Common myeloid progenitor, CD34-positive (primary cell): ENCODE results near the gene ST7L.

Experiments
- CTCF ChIA-PET: fragments of 350-600 bp; sonication (Branson Sonifier 250); formaldehyde crosslinking; loops from one replicate; lab custom pipeline; 2021; ENCODE audit warnings: antibody characterized with exemption; lab: Charles Lee
- POLR2A ChIA-PET: fragments of 350-600 bp; sonication (Branson Sonifier 250); formaldehyde crosslinking; loops from one replicate; lab custom pipeline; 2021; ENCODE audit warnings: antibody characterized with exemption; lab: Charles Lee
- DNase-seq, 3 donors: peaks; one replicate each; pipeline versions ENCODE4 v3.0.0 to v3.0.0-alpha.2; 2013
- H3K27ac ChIP-seq, 2 experiments: 1 replicate in 1 of 2; 2 replicates in 1 of 2; pipeline ENCODE4 v1.7.0; 2013; ENCODE audit warnings: inconsistent platforms in 2 of 2, low read length in 2 of 2, mild to moderate bottlenecking in 2 of 2, low read depth in 1 of 2, moderate library complexity in 1 of 2; ENCODE audit not compliant: severe bottlenecking in 2 of 2, insufficient read depth in 1 of 2, poor library complexity in 1 of 2
- H3K27me3 ChIP-seq, 5 experiments: replicated peaks in 2 of 5; 1 replicate in 3 of 5; 2 replicates in 2 of 5; pipeline versions ENCODE4 v1.6.1 to v1.7.0; 2013; ENCODE audit warnings: low read length in 4 of 5, mild to moderate bottlenecking in 2 of 5, moderate library complexity in 2 of 5, inconsistent platforms in 1 of 5; ENCODE audit not compliant: insufficient read depth in 5 of 5, control insufficient read depth in 4 of 5
- H3K36me3 ChIP-seq, 4 experiments: 1 replicate in 2 of 4; 2 replicates in 2 of 4; pipeline versions ENCODE4 v1.6.1 to v1.7.0; 2013; ENCODE audit warnings: low read length in 3 of 4, control low read depth in 1 of 4, mild to moderate bottlenecking in 1 of 4; ENCODE audit not compliant: control insufficient read depth in 4 of 4, insufficient read depth in 4 of 4
- H3K4me1 ChIP-seq, 4 experiments: 1 replicate in 3 of 4; 2 replicates in 1 of 4; pipeline versions ENCODE4 v1.6.1 to v1.7.1; 2013; ENCODE audit warnings: low read length in 3 of 4, mild to moderate bottlenecking in 3 of 4, control low read depth in 1 of 4, inconsistent platforms in 1 of 4, moderate library complexity in 1 of 4; ENCODE audit not compliant: control insufficient read depth in 4 of 4, insufficient read depth in 4 of 4; ENCODE audit errors: control extremely low read depth in 1 of 4
- H3K4me3 ChIP-seq, 7 experiments: 1 replicate in 4 of 7; 2 replicates in 3 of 7; pipeline versions ENCODE4 v1.5.1 to v1.7.0; 2013; ENCODE audit warnings: mild to moderate bottlenecking in 7 of 7, low read length in 6 of 7, moderate library complexity in 6 of 7, inconsistent platforms in 2 of 7, low read depth in 2 of 7, control low read depth in 1 of 7; ENCODE audit not compliant: insufficient read depth in 4 of 7, control insufficient read depth in 1 of 7; ENCODE audit errors: extremely low read depth in 1 of 7
- H3K9me3 ChIP-seq, 5 experiments: 1 replicate in 4 of 5; 2 replicates in 1 of 5; pipeline versions ENCODE4 v1.6.1 to v1.7.1; 2013; ENCODE audit warnings: low read length in 4 of 5, mild to moderate bottlenecking in 2 of 5, inconsistent platforms in 1 of 5, low read depth in 1 of 5, moderate library complexity in 1 of 5; ENCODE audit not compliant: control insufficient read depth in 4 of 5, insufficient read depth in 2 of 5; ENCODE audit errors: control extremely low read depth in 1 of 5
- WGBS: methylation state at CpG from one replicate; pipeline ENCODE4 v1.1.5; 2013; ENCODE audit not compliant: insufficient coverage; 5-methylcytosine and 5-hydroxymethylcytosine counted together

ST7L gene

DNA sequence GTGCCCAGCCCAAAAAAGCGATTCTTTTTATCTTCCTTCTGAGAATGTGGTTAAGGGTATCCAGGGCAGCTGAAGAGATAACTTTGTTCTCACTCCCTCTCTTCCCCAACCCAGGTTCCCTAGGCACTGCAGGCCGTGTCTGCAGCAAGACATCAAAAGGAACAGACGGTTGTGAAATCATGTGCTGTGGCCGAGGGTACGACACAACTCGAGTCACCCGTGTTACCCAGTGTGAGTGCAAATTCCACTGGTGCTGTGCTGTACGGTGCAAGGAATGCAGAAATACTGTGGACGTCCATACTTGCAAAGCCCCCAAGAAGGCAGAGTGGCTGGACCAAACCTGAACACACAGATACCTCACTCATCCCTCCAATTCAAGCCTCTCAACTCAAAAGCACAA is 98.8 kb downstream of the ST7L start:
- no peaks in the 10 kb centered on the region for H3K9me3 ChIP-seq
- H3K4me1 ChIP-seq: no peaks in the 10 kb centered on the region
- ChIA-PET POLR2A (no interaction called here), CTCF (no interaction called here)
- H3K36me3 ChIP-seq: peaks cover 0 to 2% (median 0%) of the 10 kb centered on the region in 4 experiments
- no peak overlapping the region for H3K4me3 ChIP-seq
- WGBS: 97% methylated on average over 6 of the region's 9 CpGs
- peaks cover 0 to 4% (median 0%) of the 10 kb centered on the region in 5 experiments for H3K27me3 ChIP-seq
- no peak for DNase-seq
- no peak overlapping the region for H3K27ac ChIP-seq

DNA sequence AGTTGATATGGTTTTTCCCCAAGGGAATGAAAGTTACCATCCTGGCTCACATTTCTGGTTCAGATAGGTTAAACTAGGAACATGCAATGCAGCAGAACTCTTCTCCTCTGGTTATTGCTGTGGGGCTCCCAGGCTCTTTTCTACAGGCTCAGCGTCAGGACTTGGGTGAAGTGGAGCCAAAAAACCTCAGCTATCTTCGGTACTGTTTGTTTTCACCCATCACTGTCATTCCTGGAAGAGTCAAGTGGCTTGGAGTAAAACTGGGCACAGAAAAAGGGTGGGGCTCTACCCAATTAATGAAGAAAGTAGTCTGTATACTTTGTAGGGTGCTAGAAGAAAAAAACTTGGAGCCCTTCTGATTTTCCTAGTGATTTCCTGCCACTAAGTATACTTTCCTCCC is 100.8 kb downstream of the ST7L start:
- 100% methylated on average over 1 of the region's 2 CpGs for WGBS
- ChIA-PET POLR2A (interaction anchor here (0.6 kb wide), 1 partner anchor 35 kb away, joined by 5 read pairs; no protein-coding TSS in a partner anchor), CTCF (interaction anchor here (1.4 kb wide), 1 partner anchor 51 kb away, joined by 4 read pairs; no protein-coding TSS in a partner anchor)
- Histone ChIP-seq H3K36me3 (no peaks in the 10 kb centered on the region), H3K27ac (no peak overlapping the region), H3K4me1 (no peaks in the 10 kb centered on the region), H3K4me3 (no peak overlapping the region), H3K27me3 (peaks cover 0 to 4% (median 0%) of the 10 kb centered on the region in 5 experiments), H3K9me3 (no peaks in the 10 kb centered on the region)
- no peak for DNase-seq

DNA sequence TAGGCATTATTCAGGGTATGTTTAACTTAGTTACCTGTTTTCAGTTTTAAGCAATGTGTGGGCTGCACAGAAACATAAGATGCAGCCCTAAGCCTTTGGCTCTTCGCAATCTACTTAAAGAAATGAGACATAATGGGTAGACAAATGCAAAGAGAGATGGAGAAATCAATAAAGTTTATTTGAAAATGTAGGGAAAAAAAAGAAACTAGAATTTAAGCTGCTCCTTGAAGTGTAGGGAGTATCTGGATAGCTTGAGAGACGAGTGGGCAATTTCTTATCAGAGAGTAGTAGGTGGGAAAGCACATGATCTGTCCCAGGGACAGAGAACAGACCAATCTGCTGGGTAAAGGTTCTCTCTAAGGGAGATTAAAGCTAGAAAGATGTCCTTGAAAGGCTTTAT is 101.3 kb downstream of the ST7L start:
- H3K9me3 ChIP-seq: no peaks in the 10 kb centered on the region
- H3K4me3 ChIP-seq: no peak overlapping the region
- no peak for DNase-seq
- CTCF ChIA-PET: interaction anchor here (1.4 kb wide), 1 partner anchor 51 kb away, joined by 4 read pairs; no protein-coding TSS in a partner anchor
- H3K27me3 ChIP-seq: peaks cover 0 to 4% (median 0%) of the 10 kb centered on the region in 5 experiments
- H3K36me3 ChIP-seq: no peaks in the 10 kb centered on the region
- H3K4me1 ChIP-seq: no peaks in the 10 kb centered on the region
- POLR2A ChIA-PET: no interaction called here
- WGBS: 100% methylated on average over 2 of the region's 2 CpGs
- H3K27ac ChIP-seq: no peak overlapping the region

DNA sequence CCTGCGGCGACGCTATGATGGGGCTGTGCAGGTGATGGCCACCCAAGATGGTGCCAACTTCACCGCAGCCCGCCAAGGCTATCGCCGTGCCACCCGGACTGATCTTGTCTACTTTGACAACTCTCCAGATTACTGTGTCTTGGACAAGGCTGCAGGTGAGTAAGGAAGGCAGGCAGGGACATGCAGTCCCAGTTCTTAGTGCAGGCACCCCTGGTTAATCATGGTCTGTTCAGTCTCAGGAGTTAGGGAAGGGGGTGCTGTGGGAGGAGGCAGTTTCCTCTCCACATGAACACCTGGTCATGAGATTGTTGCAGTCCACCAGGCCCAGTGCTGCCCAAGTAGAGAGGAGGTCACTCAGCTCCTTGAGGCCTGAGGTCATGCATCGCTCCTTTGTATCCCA is 101.7 kb downstream of the ST7L start:
- WGBS: 98% methylated on average over 9 of the region's 9 CpGs
- no peaks in the 10 kb centered on the region for H3K9me3 ChIP-seq
- H3K4me3 ChIP-seq: no peak overlapping the region
- no peaks in the 10 kb centered on the region for H3K36me3 ChIP-seq
- no peak for DNase-seq
- CTCF ChIA-PET: interaction anchor here (1.4 kb wide), 1 partner anchor 50 kb away, joined by 4 read pairs; no protein-coding TSS in a partner anchor
- POLR2A ChIA-PET: no interaction called here
- peaks cover 0 to 4% (median 0%) of the 10 kb centered on the region in 5 experiments for H3K27me3 ChIP-seq
- H3K4me1 ChIP-seq: no peaks in the 10 kb centered on the region
- H3K27ac ChIP-seq: no peak overlapping the region

DNA sequence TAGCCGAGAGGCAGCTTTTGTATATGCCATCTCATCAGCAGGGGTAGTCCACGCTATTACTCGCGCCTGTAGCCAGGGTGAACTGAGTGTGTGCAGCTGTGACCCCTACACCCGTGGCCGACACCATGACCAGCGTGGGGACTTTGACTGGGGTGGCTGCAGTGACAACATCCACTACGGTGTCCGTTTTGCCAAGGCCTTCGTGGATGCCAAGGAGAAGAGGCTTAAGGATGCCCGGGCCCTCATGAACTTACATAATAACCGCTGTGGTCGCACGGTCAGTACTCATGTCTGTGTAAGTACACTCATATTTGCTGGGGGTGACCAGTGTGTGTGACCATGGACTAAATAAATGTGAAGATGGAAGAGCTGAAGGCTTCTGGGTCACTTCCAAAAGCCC is 102.8 kb downstream of the ST7L start:
- peaks cover 0 to 10% (median 6%) of the 10 kb centered on the region in 5 experiments for H3K27me3 ChIP-seq
- no peak overlapping the region for H3K4me3 ChIP-seq
- no peaks in the 10 kb centered on the region for H3K9me3 ChIP-seq
- ChIA-PET CTCF (no interaction called here), POLR2A (no interaction called here)
- H3K27ac ChIP-seq: no peak overlapping the region
- no peaks in the 10 kb centered on the region for H3K4me1 ChIP-seq
- DNase-seq: no peak
- 97% methylated on average over 13 of the region's 14 CpGs for WGBS
- H3K36me3 ChIP-seq: no peaks in the 10 kb centered on the region

DNA sequence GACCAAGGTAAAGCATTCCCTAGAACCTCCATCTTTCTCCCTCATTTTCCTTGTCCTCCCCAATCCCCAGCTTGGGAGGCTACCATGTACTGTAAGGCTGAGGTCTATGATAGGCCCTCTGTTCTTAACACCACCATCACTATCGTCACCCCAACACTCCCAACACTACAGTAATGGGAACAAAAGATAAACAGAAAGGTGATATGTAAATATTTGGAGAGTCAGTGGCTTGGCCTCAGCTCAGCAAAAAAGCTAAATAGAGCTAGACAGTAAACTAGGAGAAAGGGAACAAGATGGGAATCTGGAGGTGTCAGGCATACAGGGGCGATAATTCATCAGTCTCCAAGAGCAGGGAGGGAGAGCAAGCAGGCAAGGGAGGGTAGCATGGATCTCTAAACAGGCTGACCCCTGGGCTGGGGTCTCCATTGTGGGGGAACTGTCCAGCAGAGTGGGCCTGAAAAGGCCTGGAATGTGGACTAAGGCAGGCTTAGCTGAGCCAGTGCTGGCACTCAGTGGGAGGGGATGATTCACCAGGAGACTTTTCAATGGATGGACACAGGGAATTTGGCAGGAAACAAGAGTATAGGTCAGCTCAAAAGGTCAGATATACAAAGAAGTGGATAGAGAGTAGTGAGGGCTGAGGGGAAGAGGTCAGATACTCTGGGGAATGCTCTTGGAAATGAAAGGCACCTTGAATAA is 103.5 kb downstream of the ST7L start:
- Histone ChIP-seq H3K36me3 (no peaks in the 10 kb centered on the region), H3K27ac (no peak overlapping the region), H3K9me3 (no peaks in the 10 kb centered on the region), H3K4me3 (no peak overlapping the region), H3K4me1 (no peaks in the 10 kb centered on the region), H3K27me3 (peaks cover 0 to 16% (median 11%) of the 10 kb centered on the region in 5 experiments)
- ChIA-PET CTCF (no interaction called here), POLR2A (no interaction called here)
- 100% methylated on average over 1 of the region's 2 CpGs for WGBS
- no peak for DNase-seq

DNA sequence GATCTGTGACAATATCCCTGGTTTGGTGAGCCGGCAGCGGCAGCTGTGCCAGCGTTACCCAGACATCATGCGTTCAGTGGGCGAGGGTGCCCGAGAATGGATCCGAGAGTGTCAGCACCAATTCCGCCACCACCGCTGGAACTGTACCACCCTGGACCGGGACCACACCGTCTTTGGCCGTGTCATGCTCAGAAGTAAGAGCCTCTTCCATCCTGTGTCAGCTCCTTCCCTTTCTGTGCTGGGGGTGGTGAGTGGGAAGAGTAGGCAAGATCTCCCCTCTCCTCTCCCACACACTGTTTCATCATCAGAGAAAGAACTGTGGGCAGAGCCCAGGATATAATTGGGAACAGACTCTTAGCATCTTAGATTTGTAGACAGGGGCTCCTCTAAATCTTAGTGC is 104.0 kb downstream of the ST7L start:
- ChIA-PET POLR2A (no interaction called here), CTCF (interaction anchor here (1.4 kb wide), 1 partner anchor 9 kb away, joined by 3 read pairs; no protein-coding TSS in a partner anchor)
- WGBS: 98% methylated on average over 11 of the region's 12 CpGs
- no peak for DNase-seq
- Histone ChIP-seq H3K27ac (no peak overlapping the region), H3K27me3 (peaks cover 0 to 22% (median 15%) of the 10 kb centered on the region in 5 experiments), H3K4me3 (no peak overlapping the region), H3K4me1 (no peaks in the 10 kb centered on the region), H3K9me3 (no peaks in the 10 kb centered on the region), H3K36me3 (no peaks in the 10 kb centered on the region)
